Fibroblast of the conjunctiva (primary cell): ENCODE measurements around the gene WNT3.
A peak's percentile ranks its signal among the peaks of the same experiment; 100 is the strongest.
"Not testable (repeated sequence)": the region's sequence is repeated elsewhere in the genome, so short reads cannot be mapped to it uniquely, and the experiment has no call there.

ENCODE experiments used
- DNase-seq: peaks from one replicate; pipeline ENCODE4 v3.0.0-alpha.2; 2010; ENCODE audit warnings: low read depth

The WNT3 gene

GRCh38 chr17:46764709-46765401 lies 53.6 kb downstream of the WNT3 start:
- peak; percentile 18 for DNase-seq

GRCh38 chr17:46764000-46764708 lies 54.3 kb downstream of the WNT3 start:
- no peak for DNase-seq

- no peak for DNase-seq
Observed at GRCh38 chr17:46763416-46763815, 55.1 kb downstream of the WNT3 start.

GRCh38 chr17:46759141-46759540 lies 59.4 kb downstream of the WNT3 start:
- DNase-seq: no peak

- no peak for DNase-seq
Observed at GRCh38 chr17:46758614-46759013, 59.9 kb downstream of the WNT3 start.

- not testable (repeated sequence) for DNase-seq
Observed at GRCh38 chr17:46757588-46757987, 60.9 kb downstream of the WNT3 start.

- no peak for DNase-seq
Observed at GRCh38 chr17:46756861-46757260, 61.6 kb downstream of the WNT3 start.

- no peak for DNase-seq
Observed at GRCh38 chr17:46756081-46756735, 62.3 kb downstream of the WNT3 start.

GRCh38 chr17:46753776-46754175 lies 64.7 kb downstream of the WNT3 start:
- DNase-seq: no peak

GRCh38 chr17:46751425-46751824 lies 67.1 kb downstream of the WNT3 start:
- no peak for DNase-seq

GRCh38 chr17:46745376-46745775 lies 73.1 kb downstream of the WNT3 start:
- no peak for DNase-seq

GRCh38 chr17:46744441-46744840 lies 74.1 kb downstream of the WNT3 start:
- DNase-seq: no peak

GRCh38 chr17:46742565-46743270 lies 75.8 kb downstream of the WNT3 start:
- DNase-seq: peak; percentile 60

- DNase-seq: no peak
Observed at GRCh38 chr17:46741122-46741730, 77.3 kb downstream of the WNT3 start.

- no peak for DNase-seq
Observed at GRCh38 chr17:46739982-46740381, 78.5 kb downstream of the WNT3 start.

GRCh38 chr17:46738544-46738943 lies 79.9 kb downstream of the WNT3 start:
- no peak for DNase-seq

GRCh38 chr17:46737326-46737725 lies 81.2 kb downstream of the WNT3 start:
- no peak for DNase-seq

GRCh38 chr17:46736100-46736499 lies 82.4 kb downstream of the WNT3 start:
- no peak for DNase-seq

GRCh38 chr17:46733837-46734475 lies 84.5 kb downstream of the WNT3 start:
- DNase-seq: no peak

GRCh38 chr17:46732754-46733398 lies 85.6 kb downstream of the WNT3 start:
- DNase-seq: no peak

GRCh38 chr17:46732160-46732559 lies 86.3 kb downstream of the WNT3 start:
- no peak for DNase-seq
